Endometrial microvascular endothelial cells (primary cell): ENCODE measurements around the gene KRT74. TPM values are rescaled to one million over a fixed set of nuclear protein-coding genes. Genes with fewer than 3 reads are reported as not detected.

ENCODE experiments used
- in situ Hi-C: cut with HindIII; loops from 2 replicates; pipeline ENCODE4 v1.10.0; 2017; ENCODE audit warnings: low sequenced_read_pairs, low pct_unique_long_range_greater_than_20kb; ENCODE audit errors: inconsistent ontology term
- total RNA-seq: library from RNA; depleted of rRNA; stranded (reverse); fragments of >200 nt; gene quantifications from one replicate; pipeline ENCODE4 v1.2.3, GENCODE V29; 2015; ENCODE audit errors: inconsistent ontology term

KRT74 gene
- total RNA-seq = not detected

DNA sequence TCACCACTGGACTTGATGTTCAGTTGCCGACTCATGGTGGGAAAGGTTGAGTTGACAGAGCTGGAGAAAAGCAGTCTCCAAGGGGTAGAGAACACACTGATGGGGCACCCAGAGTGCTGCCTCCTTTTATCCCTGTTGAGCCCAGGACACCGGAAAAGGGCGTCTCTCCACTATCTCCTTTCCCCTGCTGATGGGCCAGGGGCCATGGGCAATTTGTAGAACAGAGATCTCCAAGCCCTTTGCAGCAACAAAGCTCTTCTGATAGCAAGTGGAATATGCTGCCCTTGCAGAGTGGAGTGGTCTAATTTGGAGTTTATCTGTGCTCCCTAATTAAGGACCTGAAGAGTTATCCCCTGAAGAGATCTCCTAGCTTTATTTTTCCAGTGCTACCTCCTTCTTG lies at the start of gene KRT74:
TSS of gene KRT74 (minus strand) at position 101 of the 400 bp plus-strand sequence. CDS start at position 35, 66 bp downstream.
- in situ Hi-C loops = no loop called here

GRCh38 chr12:52622349-52622748 lies 48.7 kb upstream of the KRT74 start:
- in situ Hi-C loops = no loop called here

DNA sequence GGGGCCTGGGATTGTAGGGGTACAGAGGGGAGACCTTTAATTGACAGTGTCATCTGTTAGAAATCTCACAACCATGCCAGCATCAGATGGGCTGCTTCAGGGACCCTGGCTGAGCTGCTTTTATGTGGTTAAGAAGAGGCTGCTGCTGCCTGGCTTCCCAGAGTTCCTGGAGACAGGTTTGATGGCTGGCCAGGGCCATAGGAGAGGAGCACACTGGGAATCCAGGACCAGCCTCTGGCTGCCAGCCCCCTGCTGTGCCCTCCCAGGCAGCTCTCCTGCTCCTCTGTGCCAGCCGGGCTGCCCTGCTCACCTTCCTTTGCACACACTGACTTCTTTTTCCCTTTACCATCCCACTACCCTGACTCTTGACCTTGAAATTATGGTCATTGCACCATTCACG lies 45.2 kb upstream of the KRT74 start:
- in situ Hi-C loops = no loop called here

DNA sequence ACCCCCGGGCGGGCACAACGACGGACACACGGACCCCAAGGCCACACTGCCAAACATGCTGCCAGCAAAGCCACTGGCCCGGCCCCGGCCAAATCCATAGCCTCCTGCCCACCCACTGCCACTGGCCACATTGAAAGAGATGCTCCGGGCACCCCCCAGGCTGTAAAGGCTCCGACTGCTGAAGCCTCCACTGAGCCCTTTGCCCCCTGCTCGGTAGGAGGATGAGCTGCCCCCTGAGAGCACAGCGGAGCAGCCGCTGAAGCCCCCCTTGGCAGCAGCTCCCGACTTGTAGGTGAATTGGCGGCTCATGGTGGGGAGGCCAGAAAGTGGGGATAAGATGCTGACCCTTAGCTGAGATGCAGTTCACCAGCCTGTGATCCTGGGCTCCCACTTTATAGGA lies 44.6 kb upstream of the KRT74 start, which contains the start of gene KRT73:
TSS of gene KRT73 (minus strand) at position 344 of the 400 bp plus-strand sequence. CDS start at position 309, 35 bp downstream.
- in situ Hi-C loops = no loop called here

DNA sequence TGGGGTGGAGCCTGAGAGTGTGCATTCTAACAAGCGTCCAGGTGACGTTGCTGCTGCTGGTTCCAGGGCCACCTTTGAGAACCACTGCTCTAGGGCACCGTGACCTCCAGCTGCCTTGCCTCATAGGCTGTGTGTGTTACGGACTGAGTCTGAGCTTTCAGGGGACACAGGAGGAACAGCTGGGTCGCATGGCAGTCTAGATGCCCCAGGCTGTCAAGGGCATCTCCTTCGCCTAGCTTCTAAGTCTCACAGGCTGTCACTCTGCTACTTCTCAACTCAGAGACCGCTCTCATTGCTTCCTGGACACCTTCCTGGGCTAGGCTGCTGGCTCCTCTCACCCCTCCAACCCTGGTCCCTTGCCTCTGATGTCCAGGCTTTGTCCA lies 43.8 kb upstream of the KRT74 start:
- in situ Hi-C loops = no loop called here

DNA sequence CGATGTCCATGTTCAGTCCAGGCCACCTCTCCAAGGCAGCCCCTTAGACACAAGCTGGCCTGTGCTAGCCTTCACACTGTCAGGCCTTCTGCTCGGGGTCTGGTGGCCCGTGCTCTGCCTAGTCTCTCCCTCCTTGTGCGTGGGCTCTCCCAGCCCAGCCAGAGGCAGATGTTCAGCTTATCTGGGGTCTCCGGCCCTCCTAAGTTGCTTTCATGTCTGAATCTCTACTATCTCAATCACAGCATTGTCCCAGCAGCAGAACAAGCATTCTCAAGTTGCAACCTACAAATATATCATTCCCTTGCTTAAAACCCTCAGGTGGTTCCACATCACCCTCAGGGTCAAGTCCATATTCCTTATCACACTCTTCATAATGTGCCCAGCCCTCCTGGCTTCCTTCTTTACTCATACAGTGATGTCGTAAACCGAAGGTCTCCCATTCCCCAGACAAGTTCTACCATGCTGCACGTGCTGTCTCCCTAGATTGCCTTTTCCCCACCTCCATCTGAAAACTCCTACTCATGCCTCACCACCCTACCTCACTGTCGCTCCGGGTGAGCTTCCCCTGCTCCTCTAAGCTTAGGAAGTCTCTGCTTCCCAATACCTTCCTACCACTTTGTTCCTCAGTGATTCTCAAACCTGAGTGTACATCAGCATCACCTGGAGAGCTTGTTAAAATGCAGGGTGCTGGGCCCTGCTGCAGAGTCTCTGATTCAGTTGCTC lies 43.2 kb upstream of the KRT74 start:
- in situ Hi-C loops = no loop called here

- in situ Hi-C loops = no loop called here
Observed at GRCh38 chr12:52615912-52616311, 42.3 kb upstream of the KRT74 start.

GRCh38 chr12:52615208-52615868 lies 41.7 kb upstream of the KRT74 start:
- in situ Hi-C loops = no loop called here

DNA sequence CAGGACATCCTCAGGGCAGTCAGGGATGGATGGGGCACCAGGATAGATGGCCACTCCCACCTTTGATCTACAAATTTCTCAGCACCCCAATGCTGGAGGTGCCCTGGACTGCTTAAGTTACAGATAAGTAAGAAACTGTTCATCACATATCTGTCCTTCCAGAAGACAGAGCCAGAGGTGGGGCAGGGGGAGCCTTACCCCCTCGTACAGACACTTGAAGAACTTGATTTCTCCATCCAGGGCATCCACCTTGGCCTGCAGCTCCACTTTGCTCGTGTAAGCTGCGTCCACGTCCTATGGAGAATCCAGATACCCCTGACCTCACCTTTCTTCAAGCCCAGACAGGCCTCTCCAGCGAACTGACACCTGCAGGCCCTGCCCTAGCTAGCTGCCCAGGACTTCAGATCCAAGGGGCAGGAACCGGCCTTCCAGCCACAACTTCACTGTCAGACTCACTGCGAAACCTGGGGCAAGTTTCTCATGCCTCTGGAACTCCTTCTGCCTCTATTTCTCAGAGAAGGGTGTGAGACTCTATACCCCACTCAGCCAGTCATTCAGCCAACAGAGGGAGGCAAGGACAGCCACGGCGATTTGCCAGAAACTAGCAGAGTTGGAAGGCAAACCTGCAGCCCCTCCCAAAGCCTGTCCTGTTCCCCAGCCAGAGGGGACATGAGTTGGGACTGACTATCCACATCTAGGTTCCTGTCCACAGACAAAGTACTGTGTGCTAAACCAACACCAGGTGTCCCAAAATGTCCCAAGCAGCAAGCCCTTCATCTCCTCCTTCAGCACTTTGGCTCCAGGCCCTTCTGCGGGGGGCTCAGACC lies 41.0 kb upstream of the KRT74 start:
- in situ Hi-C loops = no loop called here

DNA sequence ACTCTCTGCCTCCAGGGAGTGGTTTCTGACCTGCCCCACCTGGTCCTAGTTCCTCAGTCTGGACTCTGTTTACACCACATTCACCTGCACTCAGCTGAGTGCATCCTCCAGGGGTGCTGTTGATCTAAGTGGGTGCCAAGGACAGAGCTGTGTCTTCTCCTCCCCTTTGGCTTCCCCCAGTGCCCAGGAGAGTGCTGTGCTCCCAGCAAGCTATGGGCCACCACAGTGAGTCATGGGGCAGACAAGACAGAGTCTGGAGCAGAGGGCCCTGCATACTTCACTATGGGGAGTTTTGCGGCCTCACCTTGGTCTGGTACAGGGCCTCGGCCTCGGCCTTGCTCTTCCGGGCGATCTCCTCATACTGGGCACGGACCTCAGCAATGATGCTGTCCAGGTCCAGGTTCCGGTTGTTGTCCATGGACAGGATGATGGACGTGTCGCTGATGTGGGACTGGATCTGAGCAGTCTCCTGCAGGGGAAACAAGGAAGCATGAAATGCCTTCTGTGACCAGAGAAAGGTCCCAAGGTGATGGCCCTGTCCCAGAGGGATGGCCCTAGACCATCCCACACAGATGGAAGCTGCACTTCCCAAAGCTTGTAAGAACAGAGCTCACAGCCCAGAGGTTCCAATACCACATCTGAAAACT lies 39.9 kb upstream of the KRT74 start:
- in situ Hi-C loops = no loop called here

DNA sequence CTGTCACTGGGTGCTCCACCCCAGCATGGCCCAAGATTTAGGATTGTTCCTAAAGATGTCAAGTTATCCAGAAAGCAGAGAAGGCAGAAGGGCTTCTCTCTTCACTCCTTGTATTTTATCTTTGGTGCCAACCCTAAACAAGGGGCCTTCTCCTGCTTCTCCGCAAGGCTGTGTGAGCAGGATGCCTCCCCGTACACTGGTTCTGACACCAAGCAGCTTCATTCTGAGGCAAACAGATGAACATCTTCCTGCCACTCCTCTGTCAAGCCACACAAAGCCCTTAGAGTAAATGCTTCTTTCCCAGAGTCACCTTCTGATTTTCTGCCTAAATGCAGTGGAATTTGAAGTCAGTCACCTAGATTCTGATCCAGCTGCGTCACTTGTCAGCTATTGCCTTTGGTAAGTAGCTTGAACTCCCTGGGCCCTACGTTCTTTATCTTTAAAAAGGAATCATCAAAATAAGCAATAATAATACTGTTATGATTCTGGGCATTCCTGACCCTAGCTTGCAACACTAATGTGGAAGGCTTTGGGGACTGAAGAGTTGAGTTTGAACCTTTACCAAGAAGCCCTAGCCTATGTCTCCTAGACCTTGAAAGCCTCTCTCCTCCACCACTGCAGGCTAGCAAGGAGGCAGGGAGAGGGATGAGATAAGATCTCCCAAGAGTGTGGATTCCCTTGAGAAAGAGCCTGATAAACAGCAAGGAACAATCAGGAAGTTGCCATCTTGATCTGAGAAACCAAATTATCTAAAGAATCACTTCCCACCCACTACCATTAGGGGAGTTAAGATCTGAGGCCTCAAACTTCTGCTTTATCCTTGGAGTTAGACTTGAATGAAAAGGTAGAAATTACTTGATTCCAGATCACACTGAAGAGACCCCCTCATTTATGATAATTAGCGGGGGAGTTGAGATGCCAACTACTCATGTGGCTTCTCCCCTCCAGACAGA lies 39.1 kb upstream of the KRT74 start:
- in situ Hi-C loops = no loop called here

- in situ Hi-C loops = no loop called here
Observed at GRCh38 chr12:52611080-52611468, 37.4 kb upstream of the KRT74 start.

GRCh38 chr12:52608826-52609630 lies 35.4 kb upstream of the KRT74 start:
- in situ Hi-C loops = no loop called here

- in situ Hi-C loops = no loop called here
Observed at GRCh38 chr12:52608161-52608560, 34.5 kb upstream of the KRT74 start.

GRCh38 chr12:52607314-52607713 lies 33.7 kb upstream of the KRT74 start:
- in situ Hi-C loops = no loop called here

DNA sequence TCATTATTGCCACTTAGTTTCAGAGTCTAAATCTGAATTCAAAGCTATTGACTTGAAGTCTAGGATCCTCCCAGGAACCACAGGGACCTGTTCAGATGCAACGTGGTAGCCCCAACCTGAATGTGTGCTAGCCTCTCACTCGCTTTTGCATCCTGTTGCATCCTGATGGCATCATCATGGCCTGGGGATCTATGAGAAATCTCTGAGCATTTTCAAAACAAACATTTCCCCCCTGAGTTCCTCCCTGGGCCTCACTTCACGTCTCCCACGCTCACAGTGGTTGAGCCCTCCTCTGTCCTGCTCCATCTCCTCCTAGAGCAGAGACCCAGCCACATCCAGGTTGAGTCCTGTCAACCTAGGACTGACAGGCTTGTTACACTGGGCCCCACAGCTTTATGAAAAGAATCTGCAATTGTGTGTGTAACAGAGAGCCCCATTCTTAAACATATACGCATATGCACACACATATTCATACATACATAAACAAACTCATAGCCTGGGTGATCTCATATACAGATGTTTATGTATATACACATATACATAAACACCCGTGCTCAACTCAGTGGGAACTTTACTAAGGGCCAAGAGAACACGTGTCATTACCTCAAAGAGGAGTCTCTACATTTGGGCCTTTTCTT lies 33.1 kb upstream of the KRT74 start:
- in situ Hi-C loops = no loop called here

GRCh38 chr12:52606096-52606495 lies 32.5 kb upstream of the KRT74 start:
- in situ Hi-C loops = no loop called here
